GM18526 (cell line): Measurements from ENCODE around the gene AQP9.

ENCODE experiments used
- POLR2A ChIP-seq: IDR thresholded peaks from 3 replicates; pipeline ENCODE4 v1.6.1; 2011; ENCODE audit not compliant: insufficient read length; ENCODE audit errors: extremely low read depth

The AQP9 gene

DNA sequence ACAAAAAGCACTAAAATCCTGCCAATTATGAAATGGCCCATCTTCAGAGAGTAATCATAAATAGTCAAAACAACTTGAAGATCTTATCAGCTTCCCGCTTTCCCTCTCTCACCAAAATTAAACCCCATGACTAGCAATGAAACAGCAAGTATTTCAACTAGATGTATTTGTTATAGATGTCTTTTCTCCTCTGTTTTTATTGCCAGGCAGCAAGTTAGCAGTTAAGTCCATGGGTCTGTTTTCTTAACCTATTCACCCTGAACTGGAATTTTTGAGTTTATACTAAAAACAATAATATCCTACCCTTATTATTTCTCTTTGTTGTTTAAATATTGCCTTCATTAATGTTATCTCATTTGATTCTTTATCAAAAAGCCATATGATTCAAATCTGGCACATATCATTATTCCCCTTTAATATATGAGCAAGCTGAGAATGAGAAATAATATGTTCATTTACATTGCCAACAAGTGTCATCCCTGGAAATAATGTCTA lies 23.3 kb downstream of the AQP9 start:
- no peak for TF ChIP-seq POLR2A

DNA sequence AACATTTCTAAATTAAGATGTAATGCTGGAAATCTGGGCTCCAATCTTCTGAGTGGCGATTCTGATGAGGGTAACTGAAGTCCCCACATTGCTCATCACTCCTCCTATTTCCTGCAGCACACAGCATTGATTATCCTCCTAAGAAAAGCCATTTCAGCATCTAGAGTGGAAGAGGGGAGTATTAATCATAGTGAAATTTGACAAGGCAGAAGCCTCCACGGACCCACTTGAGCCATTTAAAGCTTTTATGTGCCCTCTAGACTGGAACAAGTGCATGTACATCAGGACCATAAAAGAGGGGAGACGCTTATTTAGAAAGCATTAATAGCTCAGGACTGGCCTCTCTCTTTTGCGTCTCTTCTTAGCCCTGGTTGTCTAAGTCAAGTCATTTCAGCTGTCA lies 25.8 kb downstream of the AQP9 start:
- no peak for TF ChIP-seq POLR2A

DNA sequence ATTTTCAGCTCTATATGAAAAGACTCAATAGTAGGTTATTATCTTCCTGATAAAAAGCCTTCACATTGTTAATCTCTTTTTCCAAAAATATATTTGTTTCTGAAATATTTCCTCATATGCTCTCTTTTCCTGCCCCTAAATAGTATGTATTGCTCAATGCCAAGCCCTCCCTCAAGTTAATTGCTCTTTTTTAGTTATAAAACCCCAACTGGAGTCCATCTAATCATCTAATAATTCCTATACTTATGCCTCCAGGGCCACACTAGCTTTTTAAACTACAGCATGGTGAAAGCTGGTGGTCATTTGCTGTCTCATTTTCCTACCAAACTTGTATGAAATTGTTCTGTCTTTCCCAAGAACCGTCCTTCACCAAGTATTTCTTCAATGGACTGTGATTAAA lies 26.7 kb downstream of the AQP9 start:
- no peak for TF ChIP-seq POLR2A

DNA sequence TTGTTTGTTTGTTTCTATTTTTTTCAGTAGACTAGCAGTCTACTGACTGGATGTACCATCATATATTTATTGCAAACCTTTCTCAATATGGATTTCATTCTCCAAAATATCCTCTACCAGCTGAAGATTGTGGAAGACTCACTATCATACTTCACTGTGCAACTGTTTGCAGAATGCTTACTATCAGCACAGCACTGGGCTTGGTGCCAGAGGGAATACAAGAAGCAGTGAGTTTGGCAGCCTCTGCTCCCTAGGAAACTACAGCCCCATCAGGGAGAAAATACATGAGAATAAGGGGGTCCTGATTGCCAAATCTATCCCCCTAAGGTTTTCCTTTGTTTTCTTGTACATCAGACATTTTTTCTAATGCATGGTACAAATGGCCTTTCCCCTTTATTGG lies 27.5 kb downstream of the AQP9 start:
- TF ChIP-seq POLR2A: no peak

DNA sequence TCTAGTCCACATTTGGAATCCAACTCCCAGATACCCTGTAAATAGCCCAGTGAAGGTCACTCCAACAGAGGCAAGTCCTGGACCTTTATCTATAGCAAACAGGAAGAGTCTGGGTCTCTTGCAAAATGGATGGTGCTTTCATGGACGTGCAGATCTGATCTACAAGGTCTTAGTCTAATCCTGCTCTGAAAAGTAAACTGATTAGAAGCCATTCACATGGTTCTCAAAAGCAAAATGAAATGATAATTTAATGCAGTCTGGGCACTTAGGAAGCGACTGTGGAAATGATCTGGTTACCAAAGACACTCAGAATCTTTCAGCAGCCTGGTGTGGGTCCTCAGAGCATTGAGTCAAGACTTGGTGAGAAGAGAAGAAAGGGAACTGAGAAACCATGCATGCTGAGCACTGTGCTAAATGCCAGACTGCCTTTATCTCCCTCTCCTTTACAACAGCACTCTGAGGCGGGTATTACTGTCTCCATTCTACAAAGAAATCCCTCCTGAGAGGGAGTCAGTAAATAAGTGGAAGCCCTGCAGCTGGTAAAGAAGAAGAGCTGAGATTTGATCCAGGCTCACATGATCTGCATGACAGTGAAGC lies 29.0 kb downstream of the AQP9 start:
- no peak for TF ChIP-seq POLR2A

DNA sequence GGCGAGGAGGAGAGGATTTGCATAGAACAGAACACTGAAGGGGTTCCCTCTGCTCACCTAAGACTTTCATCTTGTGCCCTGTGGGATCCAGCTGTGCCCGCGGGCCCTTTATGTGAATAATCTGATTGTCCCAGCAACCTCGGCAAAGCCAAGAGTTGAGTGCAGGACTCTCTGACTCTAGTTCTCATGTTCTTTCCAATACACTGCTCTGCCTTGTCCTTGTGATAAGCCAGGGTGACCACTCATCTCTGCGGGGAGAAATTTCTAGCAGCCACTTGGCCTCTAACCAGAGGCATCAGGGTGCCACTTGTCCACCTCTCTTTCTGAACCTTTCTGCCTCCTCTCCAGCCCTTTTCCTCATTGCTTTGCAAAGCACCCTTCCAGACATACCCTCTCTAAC lies 31.8 kb downstream of the AQP9 start:
- no peak for TF ChIP-seq POLR2A

DNA sequence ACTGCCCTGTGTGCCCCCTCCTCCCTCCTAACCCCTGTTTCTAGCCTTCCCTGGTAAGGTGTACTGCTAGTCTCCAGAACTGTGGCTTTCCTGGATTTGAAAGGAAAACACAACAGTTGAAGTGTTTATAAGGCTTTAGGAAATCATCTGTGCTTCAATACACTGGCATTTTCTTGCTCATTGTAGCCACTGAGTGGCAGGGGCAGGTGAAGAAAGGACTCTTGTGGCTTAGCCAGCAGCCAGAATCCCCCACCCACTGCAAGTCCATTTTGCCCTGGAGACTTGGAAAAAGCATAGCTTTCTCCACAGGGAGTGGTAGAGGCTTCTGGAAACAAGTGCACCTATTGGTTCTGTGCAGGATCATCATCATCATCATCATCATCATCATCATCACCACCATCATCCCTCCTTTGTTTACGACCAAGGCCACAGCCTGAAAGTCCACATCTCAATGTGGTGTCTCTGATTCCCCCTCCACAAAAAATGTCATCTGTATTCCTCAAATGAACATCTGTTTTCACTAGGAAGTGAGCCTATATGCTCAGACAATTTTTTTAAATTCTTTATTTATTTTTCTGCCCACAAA lies 33.4 kb downstream of the AQP9 start:
- TF ChIP-seq POLR2A: no peak

DNA sequence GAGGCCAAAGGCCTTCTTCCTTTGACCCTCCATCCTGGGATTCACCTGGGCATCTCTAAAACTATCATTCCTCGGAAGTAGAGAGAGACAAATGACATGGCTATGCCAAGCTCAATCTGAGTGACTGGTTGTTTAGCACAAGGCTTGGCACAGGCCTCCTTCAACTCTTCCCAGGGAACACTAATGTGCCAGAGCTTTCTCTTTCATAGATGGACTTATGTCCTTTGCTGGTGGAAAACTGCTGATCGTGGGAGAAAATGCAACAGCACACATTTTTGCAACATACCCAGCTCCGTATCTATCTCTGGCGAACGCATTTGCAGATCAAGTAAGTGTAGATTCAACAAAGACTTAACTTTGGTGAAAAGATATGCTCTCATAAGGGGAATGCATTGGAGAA lies 36.5 kb downstream of the AQP9 start:
- no peak for TF ChIP-seq POLR2A

DNA sequence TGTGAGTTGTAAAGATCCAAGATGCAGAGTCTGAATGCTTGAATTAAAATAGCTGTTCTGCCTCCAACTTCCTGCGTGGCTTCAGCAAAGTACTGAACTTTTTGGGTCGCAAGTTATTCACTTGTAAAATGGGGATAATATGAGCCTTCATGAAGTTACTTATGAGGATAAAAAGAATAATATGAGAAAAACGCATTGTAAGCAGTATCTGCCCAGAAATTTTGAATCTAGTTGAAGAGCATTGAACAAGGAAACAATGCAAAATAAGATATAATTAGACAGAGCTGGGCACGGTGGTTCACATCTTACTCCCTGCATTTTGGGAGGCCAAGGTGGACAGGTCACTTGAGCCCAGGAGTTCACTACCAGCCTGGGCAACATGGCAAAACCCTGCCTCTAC lies 37.8 kb downstream of the AQP9 start:
- TF ChIP-seq POLR2A: no peak

DNA sequence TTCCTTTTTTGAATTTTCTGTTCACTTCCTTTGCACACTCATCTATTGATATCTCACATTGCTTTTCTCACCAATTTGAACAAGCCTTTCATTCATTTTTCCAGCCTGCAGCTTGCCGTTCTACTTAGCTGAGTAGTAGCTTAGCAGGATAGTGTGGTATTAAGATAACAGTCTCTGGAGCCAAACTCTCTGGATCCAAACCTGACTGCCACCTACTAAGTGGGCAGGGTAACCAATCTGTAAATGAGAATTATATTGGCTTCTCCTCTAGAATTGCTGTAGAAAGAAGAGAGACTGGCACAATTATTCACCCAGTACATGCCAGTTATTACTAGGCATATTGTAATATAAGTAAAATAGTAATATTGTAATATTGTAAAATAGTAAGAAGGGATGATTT lies 40.5 kb downstream of the AQP9 start:
- no peak for TF ChIP-seq POLR2A

DNA sequence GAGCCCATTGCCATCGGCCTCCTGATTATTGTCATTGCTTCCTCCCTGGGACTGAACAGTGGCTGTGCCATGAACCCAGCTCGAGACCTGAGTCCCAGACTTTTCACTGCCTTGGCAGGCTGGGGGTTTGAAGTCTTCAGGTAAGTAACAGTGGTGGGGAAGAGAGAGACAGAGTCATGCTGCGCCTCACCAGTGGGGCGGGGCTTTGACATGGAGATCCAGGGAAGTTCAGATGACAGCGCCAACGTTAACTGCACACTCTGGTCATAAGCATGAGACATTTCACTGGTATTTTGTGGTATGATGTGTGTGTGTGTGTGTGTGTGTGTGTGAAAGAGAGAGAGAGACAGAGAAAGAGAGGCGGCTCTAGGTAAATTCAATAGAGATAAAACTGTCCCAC lies 41.0 kb downstream of the AQP9 start:
- no peak for TF ChIP-seq POLR2A

DNA sequence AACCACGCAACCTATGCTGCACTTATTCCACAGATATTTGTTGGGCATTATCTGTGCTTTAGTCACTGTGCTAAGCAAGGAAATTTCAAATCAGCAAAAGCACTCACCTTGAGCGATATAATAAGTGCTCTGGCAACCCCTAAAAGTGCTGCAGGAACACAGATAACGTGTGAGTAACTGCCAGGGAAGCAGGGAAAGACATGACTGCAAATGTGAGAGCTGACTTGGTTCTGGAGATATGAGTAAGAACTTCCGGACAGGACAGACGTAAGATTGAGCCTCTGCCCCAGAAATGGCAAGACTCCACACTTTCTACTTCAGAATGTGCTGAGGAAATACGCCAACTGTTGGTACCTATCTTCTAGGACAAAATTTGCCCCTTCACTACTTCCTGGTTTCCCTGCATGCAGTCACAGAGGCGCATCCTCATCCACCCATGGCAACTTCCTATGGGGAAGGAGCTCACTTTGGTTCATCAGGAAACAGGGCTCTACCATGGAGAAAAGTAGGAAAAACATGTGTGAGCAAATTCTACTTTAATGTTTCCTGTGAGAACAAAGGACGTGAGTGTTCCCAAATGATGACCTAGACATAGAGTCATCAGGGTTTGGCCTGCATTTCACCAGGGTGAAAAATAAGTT lies 41.7 kb downstream of the AQP9 start:
- no peak for TF ChIP-seq POLR2A

DNA sequence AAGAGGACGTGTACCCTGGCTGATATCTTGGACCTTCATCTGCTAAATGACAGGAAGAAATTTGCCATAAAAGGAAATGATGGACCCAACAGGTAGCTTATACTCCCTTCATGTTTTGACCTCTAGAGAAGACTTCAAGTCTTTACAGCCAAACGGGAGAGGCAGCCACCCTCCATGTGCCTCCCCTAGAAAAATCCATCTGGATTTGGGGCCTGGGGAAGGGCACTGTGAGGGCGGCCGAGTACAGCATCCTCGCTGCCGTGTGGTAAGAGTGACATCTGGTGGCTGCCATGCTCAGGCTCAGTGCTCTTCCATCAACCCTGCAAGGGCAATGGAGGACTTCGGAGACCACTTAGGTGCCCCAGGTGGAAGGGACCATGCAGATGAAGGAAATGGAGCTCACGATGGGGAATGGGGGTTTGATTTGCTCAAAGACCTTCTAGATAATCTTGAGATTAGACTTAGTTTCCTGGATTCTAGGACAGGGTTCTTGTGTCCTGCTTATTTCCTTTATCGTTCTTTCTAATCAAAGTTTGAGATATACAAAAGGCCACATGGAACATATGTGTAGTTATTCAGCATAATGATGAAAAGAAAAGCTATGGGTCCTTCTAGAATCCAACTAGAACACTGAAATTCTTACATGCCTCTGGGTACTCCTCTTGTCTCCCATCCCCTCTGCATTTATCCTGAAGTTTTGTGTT lies 44.4 kb downstream of the AQP9 start:
- TF ChIP-seq POLR2A: no peak

DNA sequence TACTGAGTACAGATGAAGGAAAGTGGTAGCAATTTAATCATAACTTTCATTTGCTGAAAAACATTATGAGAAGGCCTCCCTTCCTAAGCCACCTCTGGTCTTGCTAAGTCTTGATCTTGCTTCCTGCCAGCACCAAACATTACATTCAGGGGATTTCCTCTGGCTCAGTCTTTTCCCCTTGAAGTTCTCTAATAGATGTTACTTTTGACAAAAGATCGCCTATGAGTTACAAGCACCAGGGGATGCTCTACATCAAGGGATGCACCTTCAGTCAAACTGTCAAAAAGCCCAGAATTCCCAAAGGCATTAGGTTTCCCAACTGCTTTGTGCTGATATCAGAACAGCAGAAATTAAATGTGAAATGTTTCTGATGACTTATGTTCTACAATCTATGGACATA lies 47.3 kb downstream of the AQP9 start:
- TF ChIP-seq POLR2A: no peak

DNA sequence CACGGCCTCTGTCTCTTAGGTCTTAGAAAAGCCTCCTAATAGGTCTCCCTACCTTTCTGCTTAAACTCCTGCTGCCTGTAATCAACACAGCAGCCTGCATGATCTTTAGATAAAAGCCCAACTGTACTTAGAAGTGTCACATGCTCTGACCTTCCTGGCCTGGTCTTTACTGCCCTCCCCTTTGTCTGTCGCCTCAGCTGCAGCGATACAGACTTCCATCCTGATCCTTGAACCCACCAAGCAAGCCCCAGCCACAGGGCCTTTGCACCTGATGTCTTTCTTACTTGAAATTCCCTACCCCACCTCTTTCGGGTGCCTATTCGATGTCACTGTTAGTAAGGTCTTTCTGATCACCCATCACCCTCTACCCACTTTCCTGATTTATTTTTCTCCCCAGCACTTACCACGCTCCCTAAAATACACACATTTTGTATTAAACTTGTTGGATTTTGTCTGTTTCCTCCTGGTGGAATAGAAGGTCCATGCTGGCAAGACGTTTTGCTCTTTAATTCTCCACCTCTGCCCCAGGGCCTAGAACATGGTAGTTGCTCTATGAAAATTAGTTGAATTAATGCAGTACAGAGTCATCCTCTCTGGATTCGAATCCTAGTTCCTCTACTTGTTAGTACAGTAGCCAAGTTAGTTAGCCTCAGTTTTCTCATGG lies 51.1 kb downstream of the AQP9 start:
- TF ChIP-seq POLR2A: no peak

DNA sequence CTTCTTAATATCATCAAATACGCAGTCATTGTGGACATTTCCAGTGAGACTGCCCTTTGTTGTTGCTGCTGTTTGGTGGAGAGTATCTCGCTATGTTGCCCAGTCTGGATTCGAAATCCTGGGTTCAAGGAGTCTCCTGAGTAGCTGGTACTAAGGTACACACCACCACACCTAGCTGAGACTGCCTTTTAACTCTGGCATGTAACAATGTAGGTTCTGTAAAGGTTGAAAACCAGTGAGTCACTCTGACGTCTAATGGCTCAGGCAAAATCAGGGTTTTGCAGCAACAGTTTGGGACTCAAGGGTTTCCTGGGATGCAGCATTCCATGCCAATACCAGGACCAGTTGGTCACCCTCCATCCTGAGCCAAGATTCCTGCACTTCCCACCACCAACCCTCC lies 52.2 kb downstream of the AQP9 start:
- no peak for TF ChIP-seq POLR2A
